HG02610 (cell line): ENCODE data around the gene PZP.

ENCODE experiments used
- ATAC-seq: cut with Tn5 transposase; IDR thresholded peaks from one replicate; pipeline ENCODE4 v1.9.1; 2021; ENCODE audit warnings: mild to moderate bottlenecking, moderate library complexity; ENCODE audit not compliant: unreplicated experiment

The PZP gene

GRCh38 chr12:9127936-9128663 lies 80.1 kb downstream of the PZP start:
- ATAC-seq: no peak

DNA sequence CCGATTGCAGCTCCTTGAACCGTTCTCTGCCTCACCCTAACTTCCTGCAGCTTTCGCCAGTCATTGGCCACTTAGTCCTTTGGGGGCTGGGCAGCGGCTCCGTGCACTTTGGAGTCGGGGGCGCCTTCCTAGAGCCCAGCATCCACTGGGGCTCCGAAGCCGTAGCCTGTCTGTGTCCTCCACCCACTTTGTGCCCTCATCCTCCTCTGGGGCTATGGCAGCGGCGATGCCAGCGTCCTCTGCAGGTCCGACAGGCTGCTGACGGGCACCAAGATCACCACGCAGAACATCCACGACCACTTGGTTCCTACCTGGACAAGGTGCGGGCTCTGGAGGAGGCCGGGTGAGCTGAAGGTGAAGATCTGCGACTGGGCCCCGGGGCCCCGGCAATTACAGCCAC lies 80.7 kb downstream of the PZP start:
- ATAC-seq: no peak

DNA sequence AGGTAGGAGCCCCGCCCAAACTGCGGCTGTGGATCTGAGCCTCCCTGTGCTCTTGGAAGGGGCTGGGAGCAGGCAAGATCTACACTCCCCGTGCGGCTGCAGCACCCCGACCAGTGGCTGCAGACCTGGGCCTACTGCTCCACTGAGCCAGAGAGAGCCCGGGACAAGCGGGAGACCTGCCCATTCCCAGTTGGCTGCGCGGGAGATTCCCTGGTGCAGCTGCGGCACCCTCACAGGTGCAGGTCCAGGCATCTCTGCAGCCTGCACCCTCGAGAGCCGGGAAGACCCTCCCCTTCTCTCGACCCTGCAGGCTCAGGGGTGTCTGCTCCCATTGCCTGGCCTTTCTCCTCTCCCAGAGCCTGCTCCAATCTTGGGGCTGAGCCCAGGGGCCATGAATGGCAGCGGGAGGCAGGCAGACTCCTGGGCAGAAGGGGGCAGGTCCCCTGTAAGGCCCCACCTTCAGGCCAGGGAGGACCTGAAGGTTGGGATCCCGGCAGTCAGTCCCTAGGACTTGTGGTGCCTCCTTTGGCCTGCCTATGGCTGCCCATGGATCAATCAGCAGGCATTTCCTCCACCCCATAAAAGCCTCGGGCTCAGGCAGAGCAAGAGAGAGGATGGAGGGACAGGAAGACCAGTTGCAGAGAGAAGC lies 83.7 kb downstream of the PZP start:
- ATAC-seq: no peak

DNA sequence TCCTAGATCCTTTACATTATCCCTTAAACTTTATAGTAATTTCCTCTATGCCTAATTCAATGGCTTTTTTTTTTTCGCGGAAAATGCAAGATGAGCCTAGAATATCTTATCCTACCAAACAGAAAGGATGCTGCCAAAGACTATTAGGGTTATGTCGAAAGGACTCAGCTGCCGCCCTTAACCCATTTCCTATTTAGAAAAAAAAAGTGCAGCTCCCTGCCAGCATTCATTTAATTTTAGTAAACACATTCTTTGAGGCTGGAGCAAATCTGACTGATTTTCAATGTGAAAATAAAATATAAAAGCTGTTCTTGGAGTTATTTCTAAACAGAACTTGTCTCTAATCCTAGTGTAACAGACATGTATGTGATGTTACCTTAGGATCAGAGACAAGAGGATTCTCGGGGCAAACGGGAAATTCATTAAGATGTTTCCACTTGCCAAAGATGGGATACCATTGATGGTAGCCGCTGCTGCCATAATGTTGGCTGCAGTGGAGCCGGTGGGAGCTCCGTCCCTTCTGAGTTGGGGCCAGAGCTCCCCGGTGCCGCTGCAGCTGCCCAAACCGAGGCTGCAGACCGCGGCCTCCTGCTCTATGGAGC lies 84.3 kb downstream of the PZP start:
- ATAC-seq: no peak

DNA sequence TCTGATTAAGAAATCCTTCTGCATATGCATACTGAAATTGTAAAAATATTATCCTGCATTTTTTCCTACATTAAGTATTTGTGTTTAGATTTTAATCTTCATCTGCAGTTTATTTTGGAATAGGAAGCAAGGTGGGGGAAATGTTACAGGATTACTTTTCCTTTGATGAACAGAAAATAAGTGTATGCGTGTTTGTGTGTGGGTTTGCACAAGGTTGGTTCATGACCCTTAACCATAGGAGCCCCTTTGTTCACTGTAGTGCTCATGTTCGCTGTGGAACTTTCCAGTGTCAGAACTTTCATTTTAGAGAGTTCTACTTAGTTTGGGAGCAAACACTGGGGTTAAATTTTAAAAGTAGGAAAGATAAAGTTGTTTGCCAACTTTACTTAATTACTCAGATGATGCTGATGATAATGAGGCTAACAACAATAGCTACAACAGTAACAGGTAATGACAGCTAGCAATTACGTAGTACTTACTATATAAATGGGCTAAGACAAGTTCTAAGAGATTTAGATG lies 86.0 kb downstream of the PZP start:
- no peak for ATAC-seq

DNA sequence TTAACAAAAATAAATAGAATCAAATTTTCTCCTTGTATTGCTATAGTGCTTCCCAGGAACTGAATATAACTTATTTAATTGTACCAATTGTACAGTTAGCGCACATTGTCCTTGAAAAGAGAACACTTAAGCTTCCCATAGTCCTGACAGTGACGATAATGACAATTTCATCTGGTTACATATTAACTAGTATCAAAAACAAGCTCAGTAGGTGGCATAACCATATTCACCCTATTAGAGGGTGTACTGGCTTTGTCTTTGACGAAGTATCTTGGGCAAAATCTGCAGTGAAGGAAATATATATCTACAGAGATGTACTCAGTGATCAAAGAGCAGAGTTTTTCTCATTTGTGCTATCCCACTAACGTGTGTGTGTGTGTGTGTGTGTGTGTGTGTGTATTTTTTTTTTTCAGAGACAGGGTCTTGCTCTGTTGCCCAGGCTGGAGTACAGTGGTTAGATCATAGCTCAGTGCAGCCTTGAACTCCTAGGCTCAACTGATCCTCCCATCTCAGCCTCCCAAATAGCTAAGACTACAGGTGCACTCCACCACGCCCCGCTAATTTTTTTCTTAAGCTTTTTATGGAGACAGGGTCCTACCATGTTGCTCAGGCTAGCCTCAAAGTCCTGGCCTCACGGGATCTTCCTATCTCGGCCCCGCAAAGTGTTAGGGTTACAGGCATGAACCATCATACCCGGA lies 87.6 kb downstream of the PZP start:
- ATAC-seq: no peak

DNA sequence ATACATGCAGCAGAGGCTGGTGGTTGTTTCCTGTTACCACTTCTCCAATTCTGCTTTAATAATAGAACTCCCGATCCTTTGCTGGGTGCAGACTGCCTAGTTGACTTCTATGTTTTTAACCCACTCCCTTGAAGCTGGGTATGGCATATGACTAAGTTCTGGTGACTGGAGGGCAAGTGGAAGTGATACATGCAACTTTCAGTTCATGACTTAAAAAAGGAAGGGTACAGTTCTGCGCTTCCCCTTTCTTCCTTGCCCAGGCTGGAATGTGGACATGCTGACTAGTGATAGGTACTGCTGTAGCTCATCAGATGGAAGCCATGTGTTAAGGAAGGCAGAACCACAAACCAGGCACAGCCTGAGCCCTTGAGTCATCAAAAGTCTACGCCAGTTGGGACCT lies 90.0 kb downstream of the PZP start:
- peak; percentile 61 for ATAC-seq

GRCh38 chr12:9115731-9116559 lies 92.2 kb downstream of the PZP start, which contains the start of gene A2M:
TSS of gene A2M (minus strand) at chr12:9115919. CDS start at chr12:9115849, 70 bp downstream.
- ATAC-seq: no peak

DNA sequence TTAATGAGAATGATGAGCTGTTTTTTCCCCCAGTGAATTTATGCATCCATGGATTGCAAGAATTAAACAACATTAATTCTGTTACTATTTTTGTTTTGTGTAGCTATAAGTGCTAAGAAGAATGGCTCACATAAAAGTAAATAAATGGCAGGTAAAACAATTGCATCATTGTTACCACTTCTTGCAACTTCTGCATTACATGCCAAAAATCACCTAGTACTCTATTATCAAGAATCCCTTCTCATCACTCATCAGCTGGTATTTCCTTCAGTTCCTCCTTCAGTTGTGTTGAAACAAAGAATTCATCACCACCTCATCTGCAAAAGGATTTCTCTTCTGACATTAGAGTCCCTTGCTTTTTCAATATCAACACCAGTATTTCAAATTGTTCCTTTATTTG lies 93.2 kb downstream of the PZP start:
- ATAC-seq: no peak

- no peak for ATAC-seq
Observed at GRCh38 chr12:9113987-9114309, 94.2 kb downstream of the PZP start.

- no peak for ATAC-seq
Observed at GRCh38 chr12:9113296-9113986, 94.8 kb downstream of the PZP start.

- no peak for ATAC-seq
Observed at GRCh38 chr12:9112076-9112853, 95.9 kb downstream of the PZP start.

- no peak for ATAC-seq
Observed at GRCh38 chr12:9111525-9111924, 96.7 kb downstream of the PZP start.

- no peak for ATAC-seq
Observed at GRCh38 chr12:9109737-9110491, 98.3 kb downstream of the PZP start.

DNA sequence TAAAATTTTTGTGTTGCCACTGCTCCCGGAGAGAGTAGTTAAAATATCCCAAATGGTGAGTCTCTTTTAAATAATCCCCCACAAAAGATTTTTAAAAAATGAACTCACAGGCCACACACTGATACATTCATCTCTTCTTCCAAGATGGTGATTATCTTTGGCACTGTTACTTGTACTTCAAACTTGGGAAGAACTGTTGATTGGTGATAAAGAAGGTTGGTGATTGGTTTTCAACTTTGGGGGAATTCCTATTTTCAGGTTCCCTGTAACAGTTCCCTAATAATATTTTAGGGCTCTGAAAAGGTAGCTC lies 99.0 kb downstream of the PZP start:
- no peak for ATAC-seq

GRCh38 chr12:9108504-9109212 lies 99.5 kb downstream of the PZP start:
- ATAC-seq: no peak

GRCh38 chr12:9107542-9107873 lies 100.7 kb downstream of the PZP start:
- ATAC-seq: no peak
